PC-3 (cell line): ENCODE results near the gene CCDC177. TPM values are rescaled to one million over a fixed set of nuclear protein-coding genes. Genes with fewer than 3 reads are reported as not detected.

Experiments used
- ATAC-seq: fragments of 200-7000 bp; cut with Tn5 transposase; 2 replicates; pipeline ENCODE4 v1.9.1; 2020; ENCODE audit warnings: mild to moderate bottlenecking, moderate library complexity
- BruUV-seq: library from RNA; stranded (reverse); fragments of 400-500 nt; replicated peaks from 2 replicates; lab custom pipeline; 2021; lab: Mats Ljungman, UMichigan
- CTCF ChIA-PET: fragments of 300-600 bp; sonication (Branson Sonifier 250); formaldehyde crosslinking; loops from one replicate; lab custom pipeline; 2022; ENCODE audit warnings: antibody characterized with exemption; lab: Charles Lee
- POLR2A ChIA-PET: fragments of 300-600 bp; sonication (Branson Sonifier 250); formaldehyde crosslinking; loops from one replicate; lab custom pipeline; 2022; ENCODE audit warnings: antibody characterized with exemption; ENCODE audit not compliant: unreplicated experiment; lab: Charles Lee
- DNase-seq: peaks from one replicate; pipeline ENCODE4 v3.0.0-alpha.2; 2015
- H2AFZ ChIP-seq: fragments of 300-600 bp; sonication (generic); 2 replicates; pipeline ENCODE4 v1.6.0; 2016; ENCODE audit warnings: antibody characterized with exemption, low read length
- H3F3A ChIP-seq: fragments of 300-600 bp; sonication (generic); one replicate; pipeline ENCODE4 v1.6.0; 2017; ENCODE audit warnings: antibody characterized with exemption, low read length, control low read depth, mild to moderate bottlenecking; ENCODE audit not compliant: unreplicated experiment
- H3K27ac ChIP-seq: fragments of 300-600 bp; sonication (generic); 2 replicates; pipeline ENCODE4 v1.5.1; 2016; ENCODE audit warnings: mild to moderate bottlenecking, low read length
- H3K27me3 ChIP-seq: fragments of 300-600 bp; sonication (generic); 2 replicates; pipeline ENCODE4 v1.6.1; 2016; ENCODE audit warnings: low read length, mixed read lengths
- H3K36me3 ChIP-seq: fragments of 300-600 bp; sonication (generic); 2 replicates; pipeline ENCODE4 v1.6.1; 2016; ENCODE audit warnings: low read depth, mixed run types, low read length, mixed read lengths
- H3K4me1 ChIP-seq: fragments of 300-600 bp; sonication (generic); 2 replicates; pipeline ENCODE4 v1.5.1; 2016; ENCODE audit warnings: low read length; ENCODE audit not compliant: insufficient read depth
- H3K4me2 ChIP-seq: fragments of 300-600 bp; sonication (generic); 2 replicates; pipeline ENCODE4 v1.6.0; 2016; ENCODE audit warnings: low read length
- H3K4me3 ChIP-seq: fragments of 300-600 bp; sonication (generic); 2 replicates; pipeline ENCODE4 v1.5.1; 2016; ENCODE audit warnings: mild to moderate bottlenecking, low read length, mixed read lengths
- H3K79me2 ChIP-seq: fragments of 300-600 bp; sonication (generic); 2 replicates; pipeline ENCODE4 v1.6.1; 2017; ENCODE audit warnings: low read length, mixed read lengths
- H3K9ac ChIP-seq: fragments of 300-600 bp; sonication (generic); 2 replicates; pipeline ENCODE4 v1.6.0; 2016; ENCODE audit warnings: mild to moderate bottlenecking, low read length
- H3K9me2 ChIP-seq: fragments of 300-600 bp; sonication (generic); replicated peaks from 2 replicates; pipeline ENCODE4 v1.6.1; 2016; ENCODE audit warnings: mixed run types, low read length, mixed read lengths
- H3K9me3 ChIP-seq: fragments of 300-600 bp; sonication (generic); 2 replicates; pipeline ENCODE4 v1.6.1; 2016; ENCODE audit warnings: low read length, mixed read lengths
- H4K20me1 ChIP-seq: fragments of 300-600 bp; sonication (generic); 2 replicates; pipeline ENCODE4 v1.6.1; 2016; ENCODE audit warnings: low read length, mixed read lengths
- CTCF ChIP-seq: fragments of 300-600 bp; sonication (generic); conservative IDR thresholded peaks from 2 replicates; pipeline ENCODE4 v1.5.1; 2017; ENCODE audit warnings: antibody characterized with exemption, low read depth, mild to moderate bottlenecking, low read length
- EZH2 ChIP-seq: fragments of 300-600 bp; sonication (generic); IDR thresholded peaks from one replicate; pipeline ENCODE4 v1.6.1; 2017; ENCODE audit warnings: antibody characterized with exemption, mild to moderate bottlenecking, low read length; ENCODE audit not compliant: unreplicated experiment
- EZH2phosphoT487 ChIP-seq: fragments of 300-600 bp; sonication (generic); IDR thresholded peaks from 2 replicates; pipeline ENCODE4 v1.6.1; 2018; ENCODE audit warnings: mild to moderate bottlenecking, antibody characterized with exemption, low read length, borderline replicate concordance
- intact Hi-C: fragments of 100-400 bp; cut with micrococcal nuclease; formaldehyde crosslinking; loops from 2 replicates; pipeline ENCODE4 v1.9.0; 2023
- total RNA-seq: library from RNA; depleted of rRNA; stranded (reverse); fragments of >200 nt; gene quantifications from 2 replicates; pipeline ENCODE4 v1.2.3, GENCODE V29; 2014

The CCDC177 gene
- total RNA-seq, 1 experiment from 2014 or later, result not detected

- no peaks in the 10 kb centered on the region for H3K79me2 ChIP-seq
- no peaks in the 10 kb centered on the region for H3K36me3 ChIP-seq
- no peak overlapping the region for H3K27ac ChIP-seq
- no peak overlapping the region for H3K4me2 ChIP-seq
- no peak overlapping the region for H3K4me3 ChIP-seq
- no TSS peak for BruUV-seq
- no peaks in the 10 kb centered on the region for H3K4me1 ChIP-seq
- H3F3A ChIP-seq, result no peaks in the 10 kb centered on the region
- H3K27me3 ChIP-seq, result no peaks in the 10 kb centered on the region
- H3K9me2 ChIP-seq, result no peaks in the 10 kb centered on the region
- H3K9ac ChIP-seq, result no peak overlapping the region
- no peak for TF ChIP-seq EZH2phosphoT487
- no peak for TF ChIP-seq EZH2
- no peak for TF ChIP-seq CTCF
- no peak for DNase-seq
- POLR2A ChIA-PET, result no interaction called here
- H3K9me3 ChIP-seq, result no peaks in the 10 kb centered on the region
- no peak; the same call in 1 of the 2 replicates for ATAC-seq
- CTCF ChIA-PET, result interaction anchor here (0.6 kb wide), 1 partner anchor 437 kb away, joined by 8 read pairs; no protein-coding TSS in a partner anchor
- intact Hi-C loops, result no loop called here
- H4K20me1 ChIP-seq, result no peaks in the 10 kb centered on the region
- no peak overlapping the region for H2AFZ ChIP-seq
These were observed 16.6 kb upstream of the CCDC177 start for GRCh38 chr14:69591317-69591716.

- Histone ChIP-seq H2AFZ (no peak overlapping the region), H3K79me2 (no peaks in the 10 kb centered on the region), H3K9me2 (no peaks in the 10 kb centered on the region), H3K9me3 (no peaks in the 10 kb centered on the region), H3K4me1 (no peaks in the 10 kb centered on the region), H3F3A (no peaks in the 10 kb centered on the region), H3K36me3 (no peaks in the 10 kb centered on the region), H3K9ac (no peak overlapping the region), H4K20me1 (no peaks in the 10 kb centered on the region), H3K4me2 (no peak overlapping the region), H3K27me3 (no peaks in the 10 kb centered on the region), H3K27ac (no peak overlapping the region), H3K4me3 (no peak overlapping the region)
- ChIA-PET CTCF (no interaction called here), POLR2A (no interaction called here)
- ATAC-seq (no peak), DNase-seq (no peak)
- intact Hi-C loops, result loop anchor here (5.0 kb wide), 1 partner anchor 230 kb away; no protein-coding TSS in a partner anchor
- BruUV-seq, result no TSS peak
- TF ChIP-seq EZH2 (no peak), EZH2phosphoT487 (no peak), CTCF (no peak)
These were observed 12.7 kb upstream of the CCDC177 start for GRCh38 chr14:69587389-69587788.

DNA sequence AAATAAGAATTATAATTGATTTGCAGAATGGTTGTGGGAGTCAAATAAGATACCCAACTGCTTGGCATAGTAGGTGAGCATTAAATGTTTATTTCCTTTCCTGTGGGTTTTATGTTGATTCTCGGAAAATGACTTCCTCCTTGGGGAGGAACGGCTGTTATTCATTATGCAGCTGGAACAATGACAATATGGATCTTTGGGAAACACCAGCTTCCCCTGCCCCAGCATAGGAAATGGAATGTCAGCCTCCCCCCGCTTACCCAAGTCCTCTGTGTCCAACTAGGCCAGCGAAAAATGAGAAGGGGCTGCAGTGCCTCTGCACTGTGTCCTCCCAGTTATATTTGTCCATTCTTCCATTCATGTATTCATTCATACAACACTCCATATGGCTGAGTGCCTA lies 11.7 kb upstream of the CCDC177 start:
- Histone ChIP-seq H4K20me1 (no peaks in the 10 kb centered on the region), H3K4me1 (no peaks in the 10 kb centered on the region), H3K27ac (no peak overlapping the region), H3F3A (no peaks in the 10 kb centered on the region), H3K9me2 (no peaks in the 10 kb centered on the region), H3K36me3 (no peaks in the 10 kb centered on the region), H3K27me3 (no peaks in the 10 kb centered on the region), H3K9me3 (no peaks in the 10 kb centered on the region), H3K4me3 (no peak overlapping the region), H2AFZ (no peak overlapping the region), H3K9ac (no peak overlapping the region), H3K79me2 (no peaks in the 10 kb centered on the region), H3K4me2 (no peak overlapping the region)
- ATAC-seq (no peak), DNase-seq (no peak)
- ChIA-PET CTCF (interaction anchor here (0.6 kb wide), 1 partner anchor 18 kb away, joined by 5 read pairs; no protein-coding TSS in a partner anchor), POLR2A (no interaction called here)
- intact Hi-C loops, result loop anchor here (5.0 kb wide), 1 partner anchor 231 kb away; no protein-coding TSS in a partner anchor
- BruUV-seq, result no TSS peak
- TF ChIP-seq EZH2 (no peak), EZH2phosphoT487 (no peak), CTCF (no peak)
